ENCODE data around the gene PDE7B. TPM values are rescaled to one million over a fixed set of nuclear protein-coding genes. Genes with fewer than 3 reads are reported as not detected.

Gene PDE7B
- total and polyA plus RNA-seq, 4 donors = 0.75 to 5.2 (median 1.3) TPM

DNA sequence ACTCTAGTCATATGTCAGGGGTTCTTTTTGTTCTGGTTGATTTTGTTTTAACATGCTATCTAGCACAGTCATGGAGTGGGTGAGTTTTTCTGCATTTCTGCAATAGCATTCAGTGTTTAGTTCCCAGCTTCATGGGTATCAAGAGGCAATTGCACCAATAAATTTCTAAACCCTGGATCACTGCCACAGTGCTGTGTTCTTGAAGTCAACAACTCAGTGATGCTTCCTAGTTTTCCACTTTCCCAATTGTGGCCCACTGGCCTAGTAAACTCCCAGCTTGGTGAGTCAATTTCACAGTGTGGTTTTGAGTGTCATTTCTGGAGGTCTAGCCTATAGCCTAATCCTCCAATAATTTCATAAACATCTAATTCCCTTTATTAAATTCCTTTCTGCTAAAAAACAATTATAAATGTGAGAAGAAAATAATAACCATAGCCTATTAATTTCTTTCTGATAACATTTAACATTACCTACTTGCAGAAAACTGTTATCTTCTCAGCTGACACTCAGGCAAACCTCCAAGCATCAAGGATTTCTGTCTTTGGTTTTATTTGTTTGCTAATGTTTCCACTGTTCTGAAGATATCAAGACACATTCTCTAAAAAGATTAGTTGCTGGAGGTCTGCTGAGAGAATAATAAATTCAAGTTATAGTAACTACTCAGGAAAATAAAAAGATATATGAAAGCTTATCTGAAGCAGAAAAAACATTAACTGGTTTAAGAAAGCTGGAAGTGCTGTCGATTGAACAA is 89.9 kb downstream of the PDE7B start:
- Histone ChIP-seq H3K36me3 (ENCODE audit: control insufficient read depth in 4 of 4, insufficient read depth in 3 of 4, low read depth in 1 of 4, low read length in 3 of 4) (no peaks in the 10 kb centered on the region), H3K9me3 (ENCODE audit: control insufficient read depth in 4 of 4, low read length in 3 of 4) (no peaks in the 10 kb centered on the region), H3K9ac (ENCODE audit: low read depth in 1 of 2, low read length in 2 of 2) (no peak overlapping the region), H3K27me3 (ENCODE audit: control insufficient read depth in 4 of 4, insufficient read depth in 4 of 4, low read length in 3 of 4) (no peaks in the 10 kb centered on the region), H3K4me1 (ENCODE audit: control insufficient read depth in 4 of 4, insufficient read depth in 4 of 4, low read length in 3 of 4) (no peaks in the 10 kb centered on the region), H3K27ac (ENCODE audit: low read depth in 1 of 2, low read length in 2 of 2) (no peak overlapping the region), H3K4me3 (ENCODE audit: low read depth in 1 of 3, low read length in 3 of 3) (no peak overlapping the region)
- no peak for TF ChIP-seq GABPA (IDR thresholded peaks at IDR 0.05 in 1 of 2, conservative IDR thresholded peaks at IDR 0.05 in 1 of 2)
- no peak for TF ChIP-seq YY1 (IDR thresholded peaks at IDR 0.05)
- TF ChIP-seq, protein P1, sequence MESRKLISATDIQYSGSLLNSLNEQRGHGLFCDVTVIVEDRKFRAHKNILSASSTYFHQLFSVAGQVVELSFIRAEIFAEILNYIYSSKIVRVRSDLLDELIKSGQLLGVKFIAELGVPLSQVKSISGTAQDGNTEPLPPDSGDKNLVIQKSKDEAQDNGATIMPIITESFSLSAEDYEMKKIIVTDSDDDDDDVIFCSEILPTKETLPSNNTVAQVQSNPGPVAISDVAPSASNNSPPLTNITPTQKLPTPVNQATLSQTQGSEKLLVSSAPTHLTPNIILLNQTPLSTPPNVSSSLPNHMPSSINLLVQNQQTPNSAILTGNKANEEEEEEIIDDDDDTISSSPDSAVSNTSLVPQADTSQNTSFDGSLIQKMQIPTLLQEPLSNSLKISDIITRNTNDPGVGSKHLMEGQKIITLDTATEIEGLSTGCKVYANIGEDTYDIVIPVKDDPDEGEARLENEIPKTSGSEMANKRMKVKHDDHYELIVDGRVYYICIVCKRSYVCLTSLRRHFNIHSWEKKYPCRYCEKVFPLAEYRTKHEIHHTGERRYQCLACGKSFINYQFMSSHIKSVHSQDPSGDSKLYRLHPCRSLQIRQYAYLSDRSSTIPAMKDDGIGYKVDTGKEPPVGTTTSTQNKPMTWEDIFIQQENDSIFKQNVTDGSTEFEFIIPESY (IDR thresholded peaks at IDR 0.05) = no peak
- TF ChIP-seq, protein P2, sequence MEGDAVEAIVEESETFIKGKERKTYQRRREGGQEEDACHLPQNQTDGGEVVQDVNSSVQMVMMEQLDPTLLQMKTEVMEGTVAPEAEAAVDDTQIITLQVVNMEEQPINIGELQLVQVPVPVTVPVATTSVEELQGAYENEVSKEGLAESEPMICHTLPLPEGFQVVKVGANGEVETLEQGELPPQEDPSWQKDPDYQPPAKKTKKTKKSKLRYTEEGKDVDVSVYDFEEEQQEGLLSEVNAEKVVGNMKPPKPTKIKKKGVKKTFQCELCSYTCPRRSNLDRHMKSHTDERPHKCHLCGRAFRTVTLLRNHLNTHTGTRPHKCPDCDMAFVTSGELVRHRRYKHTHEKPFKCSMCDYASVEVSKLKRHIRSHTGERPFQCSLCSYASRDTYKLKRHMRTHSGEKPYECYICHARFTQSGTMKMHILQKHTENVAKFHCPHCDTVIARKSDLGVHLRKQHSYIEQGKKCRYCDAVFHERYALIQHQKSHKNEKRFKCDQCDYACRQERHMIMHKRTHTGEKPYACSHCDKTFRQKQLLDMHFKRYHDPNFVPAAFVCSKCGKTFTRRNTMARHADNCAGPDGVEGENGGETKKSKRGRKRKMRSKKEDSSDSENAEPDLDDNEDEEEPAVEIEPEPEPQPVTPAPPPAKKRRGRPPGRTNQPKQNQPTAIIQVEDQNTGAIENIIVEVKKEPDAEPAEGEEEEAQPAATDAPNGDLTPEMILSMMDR (IDR thresholded peaks at IDR 0.05; ENCODE audit: low read depth, low read length, missing input control) = no peak
- TF ChIP-seq, protein P3, sequence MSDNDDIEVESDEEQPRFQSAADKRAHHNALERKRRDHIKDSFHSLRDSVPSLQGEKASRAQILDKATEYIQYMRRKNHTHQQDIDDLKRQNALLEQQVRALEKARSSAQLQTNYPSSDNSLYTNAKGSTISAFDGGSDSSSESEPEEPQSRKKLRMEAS (IDR thresholded peaks at IDR 0.05) = no peak
- TF ChIP-seq HNF4G (IDR thresholded peaks at IDR 0.05) = no peak
- no peak for TF ChIP-seq SP1 (IDR thresholded peaks at IDR 0.05)
- TF ChIP-seq RAD21 (IDR thresholded peaks at IDR 0.05) = no peak
- TF ChIP-seq EGR1 (IDR thresholded peaks at IDR 0.05; ENCODE audit: low read depth in 2 of 2) = no peak
- no peak for TF ChIP-seq HNF4A (conservative IDR thresholded peaks at IDR 0.05)
- TF ChIP-seq JUND (IDR thresholded peaks at IDR 0.05) = no peak
- TF ChIP-seq NR2F2 (IDR thresholded peaks at IDR 0.05) = no peak
- TF ChIP-seq, protein P4, sequence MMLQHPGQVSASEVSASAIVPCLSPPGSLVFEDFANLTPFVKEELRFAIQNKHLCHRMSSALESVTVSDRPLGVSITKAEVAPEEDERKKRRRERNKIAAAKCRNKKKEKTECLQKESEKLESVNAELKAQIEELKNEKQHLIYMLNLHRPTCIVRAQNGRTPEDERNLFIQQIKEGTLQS (IDR thresholded peaks at IDR 0.05) = no peak
- TF ChIP-seq RXRA (IDR thresholded peaks at IDR 0.05) = no peak
- no peak for DNase-seq (ENCODE audit: low spot score)
- WGBS = 85% methylated on average over 1 of the region's 1 CpG

DNA sequence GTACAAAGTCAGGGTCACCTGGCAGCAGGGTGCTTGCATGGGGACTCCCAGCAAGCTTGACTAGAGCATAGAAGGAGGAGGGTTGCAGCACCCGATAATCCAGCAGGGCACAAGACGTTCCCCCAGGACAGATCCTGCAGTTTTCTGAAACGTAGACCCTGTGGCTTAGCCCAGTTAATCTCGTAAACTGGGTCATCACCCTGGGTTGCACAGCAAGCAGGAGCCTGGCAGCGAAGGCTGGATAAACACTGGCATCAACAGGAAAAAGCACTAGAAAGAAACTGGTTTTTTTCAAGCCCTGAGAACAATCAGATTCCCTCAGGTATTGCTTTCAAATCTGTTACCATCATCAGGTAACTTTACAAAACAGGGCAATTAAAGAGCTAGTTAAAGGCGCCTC is 92.6 kb downstream of the PDE7B start:
- Histone ChIP-seq H3K36me3 (ENCODE audit: control insufficient read depth in 4 of 4, insufficient read depth in 3 of 4, low read depth in 1 of 4, low read length in 3 of 4) (no peaks in the 10 kb centered on the region), H3K9me3 (ENCODE audit: control insufficient read depth in 4 of 4, low read length in 3 of 4) (no peaks in the 10 kb centered on the region), H3K4me1 (ENCODE audit: control insufficient read depth in 4 of 4, insufficient read depth in 4 of 4, low read length in 3 of 4) (no peaks in the 10 kb centered on the region), H3K27ac (ENCODE audit: low read depth in 1 of 2, low read length in 2 of 2) (no peak overlapping the region), H3K9ac (ENCODE audit: low read depth in 1 of 2, low read length in 2 of 2) (no peak overlapping the region), H3K4me3 (ENCODE audit: low read depth in 1 of 3, low read length in 3 of 3) (no peak overlapping the region), H3K27me3 (ENCODE audit: control insufficient read depth in 4 of 4, insufficient read depth in 4 of 4, low read length in 3 of 4) (no peaks in the 10 kb centered on the region)
- WGBS = 90% methylated on average over 6 of the region's 6 CpGs
- DNase-seq (ENCODE audit: low spot score) = no peak
- TF ChIP-seq FOXA1 (IDR thresholded peaks at IDR 0.05) = no peak
- TF ChIP-seq RXRA (IDR thresholded peaks at IDR 0.05) = no peak
- TF ChIP-seq RAD21 (IDR thresholded peaks at IDR 0.05) = no peak
- TF ChIP-seq, protein P2 (IDR thresholded peaks at IDR 0.05; ENCODE audit: low read depth, low read length, missing input control) = no peak
- no peak for TF ChIP-seq NR2F2 (IDR thresholded peaks at IDR 0.05)
- TF ChIP-seq, protein P1 (IDR thresholded peaks at IDR 0.05) = no peak
- no peak for TF ChIP-seq TAF1 (conservative IDR thresholded peaks at IDR 0.05)
- TF ChIP-seq, protein P5, sequence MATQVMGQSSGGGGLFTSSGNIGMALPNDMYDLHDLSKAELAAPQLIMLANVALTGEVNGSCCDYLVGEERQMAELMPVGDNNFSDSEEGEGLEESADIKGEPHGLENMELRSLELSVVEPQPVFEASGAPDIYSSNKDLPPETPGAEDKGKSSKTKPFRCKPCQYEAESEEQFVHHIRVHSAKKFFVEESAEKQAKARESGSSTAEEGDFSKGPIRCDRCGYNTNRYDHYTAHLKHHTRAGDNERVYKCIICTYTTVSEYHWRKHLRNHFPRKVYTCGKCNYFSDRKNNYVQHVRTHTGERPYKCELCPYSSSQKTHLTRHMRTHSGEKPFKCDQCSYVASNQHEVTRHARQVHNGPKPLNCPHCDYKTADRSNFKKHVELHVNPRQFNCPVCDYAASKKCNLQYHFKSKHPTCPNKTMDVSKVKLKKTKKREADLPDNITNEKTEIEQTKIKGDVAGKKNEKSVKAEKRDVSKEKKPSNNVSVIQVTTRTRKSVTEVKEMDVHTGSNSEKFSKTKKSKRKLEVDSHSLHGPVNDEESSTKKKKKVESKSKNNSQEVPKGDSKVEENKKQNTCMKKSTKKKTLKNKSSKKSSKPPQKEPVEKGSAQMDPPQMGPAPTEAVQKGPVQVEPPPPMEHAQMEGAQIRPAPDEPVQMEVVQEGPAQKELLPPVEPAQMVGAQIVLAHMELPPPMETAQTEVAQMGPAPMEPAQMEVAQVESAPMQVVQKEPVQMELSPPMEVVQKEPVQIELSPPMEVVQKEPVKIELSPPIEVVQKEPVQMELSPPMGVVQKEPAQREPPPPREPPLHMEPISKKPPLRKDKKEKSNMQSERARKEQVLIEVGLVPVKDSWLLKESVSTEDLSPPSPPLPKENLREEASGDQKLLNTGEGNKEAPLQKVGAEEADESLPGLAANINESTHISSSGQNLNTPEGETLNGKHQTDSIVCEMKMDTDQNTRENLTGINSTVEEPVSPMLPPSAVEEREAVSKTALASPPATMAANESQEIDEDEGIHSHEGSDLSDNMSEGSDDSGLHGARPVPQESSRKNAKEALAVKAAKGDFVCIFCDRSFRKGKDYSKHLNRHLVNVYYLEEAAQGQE (IDR thresholded peaks at IDR 0.05) = no peak
- TF ChIP-seq SP1 (IDR thresholded peaks at IDR 0.05) = no peak
- no peak for TF ChIP-seq HNF4G (IDR thresholded peaks at IDR 0.05)
- no peak for TF ChIP-seq HNF4A (conservative IDR thresholded peaks at IDR 0.05)
- TF ChIP-seq, protein P3 (IDR thresholded peaks at IDR 0.05) = no peak
- TF ChIP-seq FOXA2 (IDR thresholded peaks at IDR 0.05) = no peak
- TF ChIP-seq YY1 (IDR thresholded peaks at IDR 0.05) = no peak
- TF ChIP-seq JUND (IDR thresholded peaks at IDR 0.05) = no peak
- TF ChIP-seq GABPA (IDR thresholded peaks at IDR 0.05 in 1 of 2, conservative IDR thresholded peaks at IDR 0.05 in 1 of 2) = no peak
